GM19023 (cell line): ENCODE data around the gene NEDD4L.
"Not testable (repeated sequence)": the region's sequence is repeated elsewhere in the genome, so short reads cannot be mapped to it uniquely, and the experiment has no call there.

Experiments
- ATAC-seq: cut with Tn5 transposase; IDR thresholded peaks from one replicate; pipeline ENCODE4 v1.9.1; 2021; ENCODE audit warnings: mild to moderate bottlenecking, moderate library complexity; ENCODE audit not compliant: unreplicated experiment

NEDD4L gene

DNA sequence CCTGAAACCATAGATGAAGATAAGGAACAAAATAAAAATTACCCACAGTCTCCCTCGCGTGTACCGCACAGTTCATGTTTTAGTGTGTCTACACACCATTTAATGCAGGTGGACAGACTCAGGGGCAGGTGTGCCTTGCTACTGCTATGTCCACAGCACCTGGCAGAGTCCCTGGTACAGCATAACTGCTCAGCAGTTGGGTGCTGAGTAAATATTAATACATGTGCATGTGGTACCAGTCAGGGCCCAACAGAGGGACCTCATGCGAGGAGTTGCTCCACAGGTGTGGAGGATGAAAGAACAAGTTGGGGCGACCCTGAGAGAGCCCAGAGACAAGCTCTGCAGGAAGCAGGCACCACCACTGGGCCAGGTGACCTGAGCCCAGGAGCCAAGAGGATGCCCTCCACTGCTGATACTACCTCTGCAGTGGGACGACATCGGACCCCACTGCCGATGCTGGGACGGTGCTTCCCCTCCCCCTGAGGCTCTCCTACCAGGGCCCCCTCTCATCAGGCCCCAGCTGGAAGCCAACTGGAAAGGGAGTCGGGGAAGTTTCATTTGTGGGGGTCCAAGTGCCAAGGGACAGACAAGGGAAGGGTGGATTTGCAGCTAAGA lies 100.8 kb downstream of the NEDD4L start:
- ATAC-seq: no peak

DNA sequence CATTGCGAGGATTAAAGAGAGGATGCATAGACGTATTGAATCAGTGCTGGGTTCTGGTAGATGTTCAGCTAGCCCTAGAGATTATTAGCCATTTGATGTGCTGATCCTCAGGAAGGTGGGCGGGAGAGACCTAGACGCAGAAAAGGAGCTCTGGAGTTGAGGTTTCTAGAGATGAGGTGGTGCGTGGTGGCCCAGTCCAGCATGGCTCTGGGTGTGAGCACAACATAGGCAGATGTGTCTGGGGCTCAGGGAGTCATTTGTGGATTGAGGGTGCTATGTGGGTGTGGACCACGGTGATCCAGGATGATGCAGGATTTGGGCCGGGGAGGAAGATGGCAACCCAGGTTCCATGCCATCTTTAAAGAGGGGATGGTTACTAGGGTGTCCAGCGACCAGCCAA lies 102.1 kb downstream of the NEDD4L start:
- ATAC-seq: no peak

GRCh38 chr18:58148954-58149471 lies 105.0 kb downstream of the NEDD4L start:
- peak; percentile 71 for ATAC-seq

DNA sequence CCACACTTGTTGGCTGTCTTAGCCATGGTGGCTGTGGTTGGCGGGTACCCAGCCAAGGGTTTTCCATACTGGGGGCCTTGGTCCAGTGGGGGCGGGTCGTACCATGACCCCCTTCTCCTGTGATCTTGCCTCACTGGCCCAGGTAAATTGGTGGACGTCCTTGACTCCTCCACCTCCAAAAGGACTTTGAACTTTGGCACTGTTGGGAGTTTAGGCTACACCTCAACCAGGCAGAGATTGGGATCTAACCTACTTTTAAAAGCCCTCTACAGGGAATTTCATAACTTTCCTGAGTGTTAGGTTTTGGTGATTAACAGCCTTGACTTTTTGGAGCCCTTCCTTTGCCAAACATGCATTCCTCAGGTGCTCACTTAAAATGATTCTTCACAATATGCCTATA lies 106.7 kb downstream of the NEDD4L start:
- no peak for ATAC-seq

DNA sequence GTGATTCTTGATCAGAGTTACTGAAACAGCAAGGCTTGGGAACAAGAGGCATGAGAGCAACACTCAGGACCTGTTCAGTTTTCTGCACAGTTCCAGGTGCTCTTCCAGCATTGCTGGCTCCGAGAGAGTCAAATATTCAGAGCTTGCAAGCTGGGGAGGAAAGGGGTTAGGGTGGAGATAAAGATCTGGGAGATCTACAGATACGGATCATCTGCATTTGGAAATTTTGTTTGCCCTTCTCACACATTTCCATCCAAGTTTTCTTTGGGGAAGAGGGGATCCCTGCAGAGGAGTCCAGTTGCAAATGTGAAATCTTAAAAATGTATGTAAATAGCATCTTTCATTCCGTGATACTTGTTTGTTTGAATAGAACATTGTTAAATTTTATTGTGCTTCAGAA lies 108.2 kb downstream of the NEDD4L start:
- no peak for ATAC-seq

DNA sequence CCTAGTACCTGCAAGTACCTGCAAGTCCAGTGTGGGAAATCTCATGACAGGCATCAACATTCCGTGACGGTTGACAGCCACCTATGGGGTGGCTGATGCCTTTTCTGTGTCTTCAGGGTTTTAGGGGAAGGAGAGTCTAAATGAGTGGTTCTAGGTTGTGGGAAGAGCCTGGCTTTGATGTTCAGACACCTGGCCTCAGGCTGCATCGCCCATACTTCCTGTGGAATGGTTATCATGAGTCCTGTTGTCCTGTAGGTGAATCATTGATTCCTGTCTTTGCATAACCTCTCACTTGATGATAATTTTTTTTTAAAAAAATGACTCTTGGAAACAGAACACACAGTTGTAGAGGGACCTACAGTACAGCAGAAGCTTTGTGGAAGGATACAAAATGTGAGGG lies 108.9 kb downstream of the NEDD4L start:
- no peak for ATAC-seq

- no peak for ATAC-seq
Measured at GRCh38 chr18:58156516-58156915, 112.5 kb downstream of the NEDD4L start.

DNA sequence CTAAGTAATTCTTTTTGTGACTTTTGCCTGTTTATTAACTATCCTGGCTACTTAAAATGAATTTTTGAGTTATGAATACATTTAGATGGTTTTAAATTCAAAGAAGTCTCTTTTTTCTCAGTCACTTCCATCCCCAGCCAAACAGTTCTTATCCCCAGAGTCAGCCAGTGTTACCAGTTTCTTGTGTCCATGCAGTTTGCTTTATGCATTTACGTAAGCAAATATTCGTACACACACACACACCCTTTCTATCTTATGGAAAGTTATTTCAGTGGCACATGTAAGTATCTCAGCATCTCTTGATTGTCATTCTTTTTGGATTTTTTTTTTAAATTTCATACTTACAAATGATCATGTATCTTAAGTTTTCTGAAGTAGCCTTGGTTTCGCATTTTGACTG lies 113.2 kb downstream of the NEDD4L start:
- no peak for ATAC-seq

- no peak for ATAC-seq
Measured at GRCh38 chr18:58158008-58158407, 114.0 kb downstream of the NEDD4L start.

GRCh38 chr18:58158459-58158858 lies 114.4 kb downstream of the NEDD4L start:
- ATAC-seq: no peak

GRCh38 chr18:58161659-58162058 lies 117.6 kb downstream of the NEDD4L start:
- ATAC-seq: no peak

- no peak for ATAC-seq
Measured at GRCh38 chr18:58162127-58162526, 118.1 kb downstream of the NEDD4L start.

GRCh38 chr18:58163004-58163590 lies 119.1 kb downstream of the NEDD4L start:
- no peak for ATAC-seq

- no peak for ATAC-seq
Measured at GRCh38 chr18:58166278-58166844, 122.3 kb downstream of the NEDD4L start.

DNA sequence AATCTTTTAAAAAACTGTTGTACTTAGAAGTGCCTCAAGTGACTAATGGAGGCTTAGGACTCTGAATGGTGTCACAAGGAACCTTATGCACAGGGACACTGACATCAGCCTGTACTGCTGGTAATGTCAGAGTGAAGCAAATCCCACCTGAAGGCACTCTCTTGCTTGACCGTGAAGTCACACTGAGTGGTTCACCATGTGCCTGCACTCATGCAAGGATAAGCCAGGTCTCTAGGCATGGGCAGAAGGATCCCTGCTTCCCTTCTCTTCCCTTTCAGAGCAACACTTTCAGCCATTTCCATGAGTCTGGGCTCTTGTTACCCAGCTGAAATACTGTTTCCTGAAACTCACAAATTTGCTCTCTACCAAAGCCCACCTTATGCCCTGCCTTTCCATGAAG lies 123.0 kb downstream of the NEDD4L start:
- ATAC-seq: no peak

- ATAC-seq: no peak
Measured at GRCh38 chr18:58168221-58168620, 124.2 kb downstream of the NEDD4L start.

DNA sequence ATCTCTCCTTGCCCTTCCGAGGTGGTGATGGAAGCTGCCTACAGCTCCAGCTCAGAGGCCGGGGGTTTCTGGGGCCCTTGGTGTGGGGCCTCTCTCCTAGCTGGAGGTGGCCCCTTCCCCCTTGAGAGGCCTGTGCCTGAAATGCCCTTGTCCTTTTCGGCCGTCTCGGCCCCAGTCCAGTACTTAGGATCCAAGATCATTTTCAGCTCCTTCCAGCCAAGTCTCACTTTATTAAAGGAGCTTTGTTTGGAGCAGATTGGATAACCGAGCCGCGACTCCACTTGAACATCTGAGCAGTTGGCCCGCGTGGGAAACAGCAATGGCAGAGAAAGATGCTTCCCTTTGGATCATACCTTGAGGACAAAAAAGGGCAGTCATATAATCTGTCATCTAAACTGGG lies 125.0 kb downstream of the NEDD4L start:
- ATAC-seq: no peak

GRCh38 chr18:58169472-58169871 lies 125.4 kb downstream of the NEDD4L start:
- ATAC-seq: no peak

DNA sequence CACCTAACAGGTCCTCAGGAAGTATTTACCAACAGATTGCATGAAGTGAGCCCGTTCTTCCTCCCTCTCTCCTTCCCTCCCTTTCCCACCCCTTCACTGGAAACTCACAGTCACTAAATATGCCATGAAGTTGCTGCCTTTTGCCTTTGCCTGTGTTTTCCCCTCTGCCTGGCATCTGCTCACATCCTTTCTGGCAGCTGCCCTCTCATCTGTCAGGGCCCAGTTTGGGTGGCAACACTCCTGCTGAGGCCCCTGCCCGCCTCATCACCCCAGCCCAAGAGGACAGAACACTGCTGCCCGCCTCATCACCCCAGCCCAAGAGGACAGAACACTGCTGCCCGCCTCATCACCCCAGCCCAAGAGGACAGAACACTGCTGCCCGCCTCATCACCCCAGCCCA lies 126.0 kb downstream of the NEDD4L start:
- not testable (repeated sequence) for ATAC-seq

GRCh38 chr18:58172031-58172430 lies 128.0 kb downstream of the NEDD4L start:
- ATAC-seq: no peak

DNA sequence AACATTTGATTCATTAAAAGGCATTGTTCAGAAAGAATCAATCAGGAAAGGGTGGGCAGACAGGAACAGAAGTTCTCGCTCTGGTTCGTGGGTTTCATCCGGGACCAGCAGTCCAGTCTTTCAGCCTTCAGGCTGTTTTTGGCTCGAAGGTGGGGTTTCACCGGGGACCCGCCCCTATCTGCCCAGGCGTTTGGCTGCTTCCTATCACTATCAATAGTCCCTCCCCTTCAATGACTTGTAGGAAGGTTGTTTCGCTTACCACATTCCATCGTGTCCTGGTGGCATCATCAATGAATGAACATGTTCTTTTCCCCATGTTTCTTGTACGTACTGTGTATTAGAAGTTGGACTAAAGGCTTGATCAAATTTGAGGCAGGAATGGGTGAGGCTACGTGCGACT lies 130.3 kb downstream of the NEDD4L start:
- ATAC-seq: no peak

DNA sequence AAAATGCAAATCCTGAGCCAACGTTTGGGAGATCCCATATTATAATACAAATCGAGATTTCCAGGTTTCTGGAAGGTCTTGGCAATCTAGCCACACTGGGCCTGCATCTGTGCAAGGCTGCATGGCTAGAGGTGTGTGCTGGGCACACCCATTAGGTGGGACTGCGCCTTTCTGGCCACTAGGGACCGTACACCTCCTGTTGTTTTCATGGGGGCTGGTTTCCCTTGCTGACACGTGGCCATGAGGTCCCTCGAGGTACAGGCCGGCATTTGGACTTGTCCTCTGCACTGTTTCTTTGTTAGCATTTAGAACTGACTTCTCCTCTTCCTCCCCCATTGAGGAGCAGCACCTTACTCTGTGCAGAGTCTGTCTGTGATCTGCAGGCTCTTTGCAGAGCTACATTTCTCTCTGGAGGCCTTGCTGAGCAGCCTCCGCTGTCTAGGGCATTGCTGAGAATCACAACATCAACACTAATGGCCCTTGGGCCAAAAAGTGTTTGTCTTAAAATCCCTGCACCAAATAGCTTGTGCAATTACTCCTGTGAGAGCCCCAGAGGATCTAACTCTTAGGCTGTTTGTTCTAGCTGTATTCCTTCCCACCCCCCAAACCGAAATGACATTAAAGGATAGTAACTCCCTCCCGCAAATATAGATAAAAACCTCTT lies 131.2 kb downstream of the NEDD4L start:
- ATAC-seq: no peak
